H9 (cell line): ENCODE results near the gene MRPL41. TPM values are rescaled to one million over a fixed set of nuclear protein-coding genes. Genes with fewer than 3 reads are reported as not detected.

Experiments
- DNase-seq: peaks from one replicate; pipeline ENCODE4 v3.0.0-alpha.2; 2017
- H2AFZ ChIP-seq: one replicate; pipeline ENCODE4 v1.6.1; 2013; ENCODE audit warnings: mild to moderate bottlenecking, low read length, control low read depth, moderate library complexity
- H2AK5ac ChIP-seq: 2 replicates; pipeline ENCODE4 v1.6.1; 2013; ENCODE audit warnings: low read length, control low read depth, mixed read lengths; ENCODE audit not compliant: insufficient read length
- H2BK120ac ChIP-seq: one replicate; pipeline ENCODE4 v1.6.1; 2013; ENCODE audit warnings: low read depth, mild to moderate bottlenecking, low read length, control low read depth, inconsistent platforms; ENCODE audit not compliant: poor library complexity, severe bottlenecking
- H2BK12ac ChIP-seq: 2 replicates; pipeline ENCODE4 v1.6.1; 2013; ENCODE audit warnings: low read length, control low read depth, mixed read lengths, low read depth; ENCODE audit not compliant: insufficient read length
- H2BK15ac ChIP-seq: 2 replicates; pipeline ENCODE4 v1.6.1; 2013; ENCODE audit warnings: low read depth, low read length, control low read depth
- H2BK20ac ChIP-seq: one replicate; pipeline ENCODE4 v1.6.1; 2013; ENCODE audit warnings: low read depth, mild to moderate bottlenecking, low read length, control low read depth, inconsistent platforms; ENCODE audit not compliant: poor library complexity, severe bottlenecking
- H2BK5ac ChIP-seq: 2 replicates; pipeline ENCODE4 v1.6.1; 2013; ENCODE audit warnings: low read length, control low read depth, mixed read lengths; ENCODE audit not compliant: insufficient read length
- H3K14ac ChIP-seq: 2 replicates; pipeline ENCODE4 v1.6.1; 2013; ENCODE audit warnings: low read length, control low read depth; ENCODE audit not compliant: insufficient read depth
- H3K18ac ChIP-seq: 2 replicates; pipeline ENCODE4 v1.6.1; 2013; ENCODE audit warnings: low read depth, mild to moderate bottlenecking, mixed read lengths, low read length, control low read depth; ENCODE audit not compliant: insufficient read length
- H3K23ac ChIP-seq: 2 replicates; pipeline ENCODE4 v1.6.1; 2013; ENCODE audit warnings: low read length, control low read depth, mixed read lengths, low read depth; ENCODE audit not compliant: insufficient read length
- H3K23me2 ChIP-seq: 2 replicates; pipeline ENCODE4 v1.6.1; 2013; ENCODE audit warnings: low read depth, mild to moderate bottlenecking, mixed read lengths, low read length, control low read depth; ENCODE audit not compliant: insufficient read length, poor library complexity, severe bottlenecking
- H3K27ac ChIP-seq: 2 replicates; pipeline ENCODE4 v1.5.1; 2013; ENCODE audit warnings: low read length, control low read depth, mixed read lengths, low read depth; ENCODE audit not compliant: insufficient read length
- H3K27me3 ChIP-seq: 2 replicates; pipeline ENCODE4 v1.6.1; 2013; ENCODE audit warnings: low read length, control low read depth, inconsistent platforms; ENCODE audit not compliant: insufficient read depth
- H3K4ac ChIP-seq: 2 replicates; pipeline ENCODE4 v1.6.1; 2013; ENCODE audit warnings: low read depth, mild to moderate bottlenecking, control low read depth, inconsistent platforms, low read length, moderate library complexity
- H3K4me1 ChIP-seq: 2 replicates; pipeline ENCODE4 v1.6.1; 2013; ENCODE audit warnings: low read length, control low read depth, inconsistent platforms; ENCODE audit not compliant: insufficient read depth
- H3K4me2 ChIP-seq: 2 replicates; pipeline ENCODE4 v1.6.1; 2013; ENCODE audit warnings: low read length, control low read depth, mixed read lengths; ENCODE audit not compliant: insufficient read length, insufficient read depth
- H3K56ac ChIP-seq: 2 replicates; pipeline ENCODE4 v1.6.1; 2013; ENCODE audit warnings: low read depth, mild to moderate bottlenecking, mixed read lengths, low read length, control low read depth; ENCODE audit not compliant: insufficient read length
- H3K79me1 ChIP-seq: 2 replicates; pipeline ENCODE4 v1.6.1; 2013; ENCODE audit warnings: low read depth, mild to moderate bottlenecking, moderate library complexity, low read length, control low read depth, inconsistent platforms; ENCODE audit not compliant: insufficient read depth, poor library complexity, severe bottlenecking
- H3K79me2 ChIP-seq: 2 replicates; pipeline ENCODE4 v1.6.1; 2013; ENCODE audit warnings: low read length, control low read depth, inconsistent platforms; ENCODE audit not compliant: insufficient read depth
- H3K9ac ChIP-seq: 2 replicates; pipeline ENCODE4 v1.6.1; 2013; ENCODE audit warnings: low read length, control low read depth, mixed read lengths; ENCODE audit not compliant: insufficient read length; ENCODE audit errors: extremely low read depth
- H3K9me3 ChIP-seq: one replicate; pipeline ENCODE4 v1.6.1; 2013; ENCODE audit warnings: low read depth, low read length, inconsistent platforms; ENCODE audit not compliant: control insufficient read depth
- H3T11ph ChIP-seq: one replicate; pipeline ENCODE4 v1.6.1; 2013; ENCODE audit warnings: mild to moderate bottlenecking, low read length, control low read depth, inconsistent platforms
- H4K20me1 ChIP-seq: one replicate; pipeline ENCODE4 v1.6.1; 2013; ENCODE audit not compliant: control insufficient read depth, insufficient read length, insufficient read depth
- H4K5ac ChIP-seq: 2 replicates; pipeline ENCODE4 v1.6.1; 2013; ENCODE audit warnings: low read depth, mild to moderate bottlenecking, mixed read lengths, low read length, control low read depth; ENCODE audit not compliant: insufficient read length
- H4K8ac ChIP-seq: replicated peaks from 2 replicates; pipeline ENCODE4 v1.6.1; 2013; ENCODE audit warnings: low read length, control low read depth, mixed read lengths, low read depth; ENCODE audit not compliant: insufficient read length
- H4K91ac ChIP-seq: 2 replicates; pipeline ENCODE4 v1.6.1; 2013; ENCODE audit warnings: low read depth, mild to moderate bottlenecking, moderate library complexity, mixed read lengths, low read length, control low read depth; ENCODE audit not compliant: insufficient read length
- H3K27ac Mint-ChIP-seq, 3 experiments: 2 replicates in 2 of 3; 3 replicates in 1 of 3; pipeline ENCODE4 v1.8.0; 2020 to 2021; ENCODE audit warnings: mixed read lengths in 3 of 3, mild to moderate bottlenecking in 1 of 3, moderate library complexity in 1 of 3
- H3K27me3 Mint-ChIP-seq: 2 replicates; pipeline ENCODE4 v1.8.0; 2021; ENCODE audit warnings: low read depth, mild to moderate bottlenecking, moderate library complexity, mixed read lengths
- H3K36me3 Mint-ChIP-seq, 3 experiments: 2 replicates in 2 of 3; 3 replicates in 1 of 3; pipeline ENCODE4 v1.8.0; 2020 to 2021; ENCODE audit warnings: low read depth in 3 of 3, mixed read lengths in 3 of 3; ENCODE audit not compliant: insufficient read depth in 1 of 3
- H3K4me1 Mint-ChIP-seq, 2 experiments: 2 replicates each; pipeline ENCODE4 v1.8.0; 2020; ENCODE audit warnings: mixed read lengths in 2 of 2
- H3K4me3 Mint-ChIP-seq, 2 experiments: 2 replicates in 1 of 2; 3 replicates in 1 of 2; pipeline ENCODE4 v1.8.0; 2020 to 2021; ENCODE audit warnings: mild to moderate bottlenecking in 2 of 2, mixed read lengths in 2 of 2, moderate library complexity in 1 of 2
- H3K9me3 Mint-ChIP-seq, 2 experiments: 2 replicates in 1 of 2; 3 replicates in 1 of 2; pipeline ENCODE4 v1.8.0; 2020; ENCODE audit warnings: mild to moderate bottlenecking in 2 of 2, mixed read lengths in 2 of 2, moderate library complexity in 1 of 2
- CTCF ChIP-seq: fragments of 200-600 bp; sonication (generic); conservative IDR thresholded peaks from 3 replicates; pipeline ENCODE4 v1.8.0; 2021; ENCODE audit warnings: antibody characterized with exemption, mild to moderate bottlenecking
- WGBS: extraction: QIAGEN DNeasy Blood & Tissue Kit; methylation state at CpG from one replicate; pipeline ENCODE4 v1.1.7; 2013; ENCODE audit warnings: missing lambda C conversion rate, low lambda C conversion rate, mixed read lengths; ENCODE audit not compliant: insufficient read length; ENCODE audit errors: extremely low coverage; 5-methylcytosine and 5-hydroxymethylcytosine counted together
- total RNA-seq: library from RNA; stranded (reverse); gene quantifications from 2 replicates; pipeline ENCODE4 v1.2.1, GENCODE V29; 2021

Gene MRPL41
- total RNA-seq, 1 experiment from 2014 or later, result 52.2 TPM

DNA sequence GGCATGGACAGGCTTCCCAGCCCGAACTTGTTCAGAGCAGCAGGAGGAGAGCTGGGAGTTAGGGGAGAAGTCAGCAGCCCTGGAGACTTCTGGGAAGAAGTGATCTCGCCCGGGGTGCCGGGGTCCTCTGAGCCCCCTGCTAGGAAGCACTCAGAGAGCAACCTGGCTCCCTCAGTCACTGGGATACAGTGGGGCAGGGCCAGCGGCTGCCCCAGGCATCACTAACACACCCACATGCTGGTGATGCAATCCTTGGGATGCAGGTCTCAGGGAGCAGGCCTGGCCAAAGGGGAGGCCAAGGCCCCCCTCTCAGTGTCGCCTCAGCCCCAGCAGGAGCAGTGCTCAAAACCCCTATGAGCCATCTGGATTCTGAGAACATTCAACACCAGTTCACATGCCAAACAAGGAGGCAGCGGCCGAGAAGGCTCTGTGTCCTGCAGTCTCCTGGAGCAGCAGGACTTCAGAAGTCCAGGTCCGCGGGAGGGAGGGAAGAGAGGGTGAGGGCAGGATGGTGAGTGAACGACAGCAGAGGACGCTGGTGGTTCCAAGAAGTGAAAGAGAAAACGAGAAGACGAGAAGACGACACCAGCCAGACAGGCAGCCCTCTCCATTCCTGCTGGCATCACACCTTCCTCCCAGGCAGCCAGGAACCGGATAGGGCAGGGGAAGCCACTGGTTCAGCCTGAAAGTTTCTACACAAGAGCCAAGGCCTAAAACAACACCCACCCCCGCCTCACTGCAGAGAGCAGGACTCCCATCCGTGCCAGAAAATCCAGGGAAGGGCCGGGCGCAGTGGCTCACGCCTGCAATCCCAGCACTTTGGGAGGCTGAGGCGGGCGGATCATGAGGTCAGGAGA is 3.8 kb upstream of the MRPL41 start:
- Mint-ChIP-seq H3K4me1 (peaks cover 6 to 7% of the 10 kb centered on the region in 2 experiments; a peak in 3 of 4 replicates), H3K27ac (no peak overlapping the region), H3K36me3 (peaks cover 14 to 21% (median 20%) of the 10 kb centered on the region in 3 experiments), H3K9me3 (peaks cover 20 to 23% of the 10 kb centered on the region in 2 experiments), H3K4me3 (peak overlapping the region in 1 of 2 experiments; percentile 67; a peak in 1 of 5 replicates), H3K27me3 (no peaks in the 10 kb centered on the region; the same call in 1 of the 2 replicates)
- H4K20me1 ChIP-seq, result no peaks in the 10 kb centered on the region
- TF ChIP-seq CTCF, result no peak
- H3K79me1 ChIP-seq, result no peaks in the 10 kb centered on the region
- H3K18ac ChIP-seq, result no peak overlapping the region
- H3K9me3 ChIP-seq, result no peaks in the 10 kb centered on the region
- no CpG with 5 or more reads among the region's 23 CpGs for WGBS
- H3T11ph ChIP-seq, result no peak overlapping the region
- no peak overlapping the region for H2BK120ac ChIP-seq
- H2BK15ac ChIP-seq, result no peak overlapping the region
- no peak overlapping the region for H2BK20ac ChIP-seq
- H2AK5ac ChIP-seq, result no peak overlapping the region
- no peak overlapping the region for H4K8ac ChIP-seq
- H4K5ac ChIP-seq, result no peak overlapping the region
- H2BK12ac ChIP-seq, result no peak overlapping the region
- no peak overlapping the region for H3K4me2 ChIP-seq
- H2AFZ ChIP-seq, result no peak overlapping the region
- no peak overlapping the region for H3K56ac ChIP-seq
- H2BK5ac ChIP-seq, result no peak overlapping the region
- peaks cover 10% of the 10 kb centered on the region for H3K23me2 ChIP-seq
- no peak for DNase-seq
- no peak overlapping the region for H3K4ac ChIP-seq
- no peaks in the 10 kb centered on the region for H3K79me2 ChIP-seq
- no peak overlapping the region for H3K9ac ChIP-seq
- no peak overlapping the region for H4K91ac ChIP-seq
- no peak overlapping the region for H3K27ac ChIP-seq
- H3K27me3 ChIP-seq, result no peaks in the 10 kb centered on the region
- H3K4me1 ChIP-seq, result no peaks in the 10 kb centered on the region
- H3K23ac ChIP-seq, result no peak overlapping the region
- no peak overlapping the region for H3K14ac ChIP-seq
